Heart right ventricle (tissue), 16 donors: ENCODE results near the gene SSBP1. TPM values are rescaled to one million over a fixed set of nuclear protein-coding genes. Genes with fewer than 3 reads are reported as not detected.
"Not testable (repeated sequence)": the region's sequence is repeated elsewhere in the genome, so short reads cannot be mapped to it uniquely, and the experiment has no call there.

ENCODE experiments used
- ATAC-seq, 8 donors: fragments of 200-7000 bp; cut with Tn5 transposase; one replicate each; pipeline ENCODE4 v1.9.1; 2020; ENCODE audit warnings: mild to moderate bottlenecking in 8 of 8, moderate library complexity in 8 of 8, moderate number of reproducible peaks in 1 of 8
- DNase-seq, 2 donors: peaks; one replicate each; pipeline ENCODE4 v3.0.0-alpha.2; 2020
- H3K27ac ChIP-seq, 10 donors: fragments of 200-600 bp; sonication (generic) in 2 of 10; one replicate each; pipeline versions ENCODE4 v1.5.0 to v1.8.0; 2020 to 2022; ENCODE audit warnings: mild to moderate bottlenecking in 3 of 10
- H3K27me3 ChIP-seq, 7 donors: fragments of 200-600 bp; one replicate each; pipeline ENCODE4 v1.8.0; 2021 to 2022; ENCODE audit warnings: mild to moderate bottlenecking in 2 of 7
- H3K36me3 ChIP-seq, 9 donors: fragments of 200-600 bp; sonication (generic) in 1 of 9; one replicate each; pipeline versions ENCODE4 v1.5.0 to v1.8.0; 2020 to 2022; ENCODE audit warnings: mild to moderate bottlenecking in 2 of 9
- H3K4me1 ChIP-seq, 9 donors: fragments of 200-600 bp; sonication (generic) in 1 of 9; one replicate each; pipeline versions ENCODE4 v1.5.0 to v1.8.0; 2020 to 2022; ENCODE audit warnings: mild to moderate bottlenecking in 4 of 9
- H3K4me3 ChIP-seq, 10 donors: fragments of 200-600 bp; sonication (generic) in 2 of 10; one replicate each; pipeline versions ENCODE4 v1.5.0 to v1.8.0; 2020 to 2022; ENCODE audit warnings: mild to moderate bottlenecking in 7 of 10, moderate library complexity in 2 of 10
- H3K9me3 ChIP-seq, 11 donors: fragments of 200-600 bp in 10 of 11; sonication (generic) in 2 of 11; one replicate each; pipeline versions ENCODE4 v1.5.0 to v1.8.0; 2013 to 2022; ENCODE audit warnings: mild to moderate bottlenecking in 2 of 11, control low read depth in 1 of 11, moderate library complexity in 1 of 11
- WGBS, 2 donors: extraction: QIAGEN DNeasy Blood & Tissue Kit; methylation state at CpG; one replicate each; pipeline ENCODE4 v1.1.7; 2013; ENCODE audit warnings: inconsistent platforms in 1 of 2; 5-methylcytosine and 5-hydroxymethylcytosine counted together
- intact Hi-C, 10 donors: fragments of 100-400 bp; cut with DNase I; formaldehyde crosslinking; loops; one replicate each; pipeline versions ENCODE4 v1.11.1 to v1.14.2; 2022
- polyA plus RNA-seq, 2 donors: library from polyadenylated mRNA; stranded (reverse); fragments of 200-250 nt; gene quantifications; one replicate each; pipeline ENCODE4 v1.2.3, GENCODE V29; 2013
- total RNA-seq, 10 donors: library from RNA; stranded (reverse); fragmentation: NEBNext Ultra II Directional in 3 of 10; extraction: Animal tissue kit (Norgen Biotek cat#: 25700) in 3 of 10; gene quantifications; one replicate each; pipeline versions ENCODE4 v1.2.1 to v1.2.4, GENCODE V29; 2021 to 2023
- TF ChIP-seq, protein P1 (sequence below), 9 donors: fragments of 200-600 bp; sonication (generic) in 2 of 9; IDR thresholded peaks; one replicate each; pipeline versions ENCODE4 v1.5.0 to v1.8.0; 2021 to 2022; ENCODE audit warnings: antibody characterized with exemption in 9 of 9, mild to moderate bottlenecking in 5 of 9, moderate library complexity in 1 of 9
- donor health status: Arrhythmogenic right ventricular cardiomyopathy.
- donor health status: ischemic (EF 13 %, LVEDD 7.1; RV severe dilation, severe dysfunction).
- donor health status: healthy with polysubstance abuse.
- donor health status: DM: no; HTN: yes; CAD: no.
- donor health status: DM: no; HTN: no; CAD: no.
- donor health status: ischemic (EF 25% LVEDD 6.9; RV normal size, moderate dysfunction).
- donor health status: ischemic (EF 25% LVEDD 5.7; RV mildly dilated, moderate dysfunction).
- donor health status: healthy.
- donor health status: DM: yes; HTN: yes; CAD: no.
- donor health status: Ischemic cardiomyopathy.
- donor health status: ischemic (EF 35%, LVEDD 5.7; RV mildly dilated, moderate dysfunction).
- donor health status: nonischemic (EF 11% LVEDD 7.7; RV severe dilation, severe dysfunction).
- donor health status: DM: yes; HTN: yes; CAD: no.
- donor health status: PGD.
- donor health status: ischemic (EF 29% LVEDD 5.4; RV normal size, mild dysfunction).
- donor health status: nonischemic (EF 23%, LVEDD 6.1; RV moderate dilation, normal function).

Gene SSBP1
- total and polyA plus RNA-seq, 12 donors: 97.4 to 256 (median 109) TPM

DNA sequence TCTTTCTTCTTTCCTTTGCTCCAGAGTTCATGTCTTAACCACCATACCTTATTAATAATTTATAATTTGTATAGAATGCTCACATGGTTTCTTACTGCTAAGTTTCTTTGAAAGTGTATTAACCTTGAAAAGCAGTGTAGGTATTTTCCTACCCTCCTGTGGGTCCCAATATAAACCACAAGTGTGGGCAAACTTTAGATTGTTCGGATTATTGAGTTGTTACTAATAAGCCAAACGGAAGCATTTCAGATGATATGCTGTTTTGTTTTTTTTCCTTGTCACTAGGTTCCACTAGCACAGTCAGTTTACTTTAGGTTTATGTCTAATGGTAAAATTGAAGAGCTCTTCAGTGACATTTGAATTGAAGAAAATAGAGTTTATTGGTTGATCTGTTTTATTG, 10.2 kb downstream of the SSBP1 start:
- no peak overlapping the region for H3K4me3 ChIP-seq
- no peaks in the 10 kb centered on the region for H3K4me1 ChIP-seq
- H3K27me3 ChIP-seq: no peaks in the 10 kb centered on the region
- H3K27ac ChIP-seq: no peak overlapping the region
- DNase-seq (no peak), ATAC-seq (no peak)
- peaks cover 0 to 32% (median 21%) of the 10 kb centered on the region in 11 donors for H3K9me3 ChIP-seq
- TF ChIP-seq, protein P1, sequence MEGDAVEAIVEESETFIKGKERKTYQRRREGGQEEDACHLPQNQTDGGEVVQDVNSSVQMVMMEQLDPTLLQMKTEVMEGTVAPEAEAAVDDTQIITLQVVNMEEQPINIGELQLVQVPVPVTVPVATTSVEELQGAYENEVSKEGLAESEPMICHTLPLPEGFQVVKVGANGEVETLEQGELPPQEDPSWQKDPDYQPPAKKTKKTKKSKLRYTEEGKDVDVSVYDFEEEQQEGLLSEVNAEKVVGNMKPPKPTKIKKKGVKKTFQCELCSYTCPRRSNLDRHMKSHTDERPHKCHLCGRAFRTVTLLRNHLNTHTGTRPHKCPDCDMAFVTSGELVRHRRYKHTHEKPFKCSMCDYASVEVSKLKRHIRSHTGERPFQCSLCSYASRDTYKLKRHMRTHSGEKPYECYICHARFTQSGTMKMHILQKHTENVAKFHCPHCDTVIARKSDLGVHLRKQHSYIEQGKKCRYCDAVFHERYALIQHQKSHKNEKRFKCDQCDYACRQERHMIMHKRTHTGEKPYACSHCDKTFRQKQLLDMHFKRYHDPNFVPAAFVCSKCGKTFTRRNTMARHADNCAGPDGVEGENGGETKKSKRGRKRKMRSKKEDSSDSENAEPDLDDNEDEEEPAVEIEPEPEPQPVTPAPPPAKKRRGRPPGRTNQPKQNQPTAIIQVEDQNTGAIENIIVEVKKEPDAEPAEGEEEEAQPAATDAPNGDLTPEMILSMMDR (IDR thresholded peaks at IDR 0.05): no peak
- WGBS, 2 donors: 91 to 98% methylated on average over 2 of the region's 2 CpGs
- intact Hi-C loops: no loop called here
- peaks cover 15 to 100% (median 88%) of the 10 kb centered on the region in 9 donors for H3K36me3 ChIP-seq

DNA sequence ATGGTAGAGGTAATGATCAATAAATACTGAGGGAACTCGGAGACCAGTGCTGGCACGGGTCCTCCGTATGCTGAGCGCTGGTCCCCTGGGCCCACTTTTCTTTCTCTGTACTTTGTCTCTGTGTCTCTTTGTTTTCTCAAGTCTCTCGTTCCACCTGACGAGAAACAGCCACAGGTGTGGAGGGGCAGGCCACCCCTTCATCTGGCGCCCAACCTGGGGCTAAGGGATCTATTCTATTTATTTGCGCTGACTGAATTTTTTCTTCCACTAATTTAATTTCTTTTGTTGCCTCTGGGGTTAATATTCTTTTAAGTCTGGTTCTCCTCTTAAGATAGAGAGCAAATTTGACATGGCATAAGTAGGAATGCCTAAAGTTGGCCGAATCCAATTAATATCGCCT, 13.7 kb downstream of the SSBP1 start:
- DNase-seq, H3K4me1 ChIP-seq, H3K27ac ChIP-seq, intact Hi-C loops, ATAC-seq, H3K4me3 ChIP-seq, H3K27me3 ChIP-seq: not testable (repeated sequence)
- H3K9me3 ChIP-seq: peaks cover 0 to 32% (median 21%) of the 10 kb centered on the region in 11 donors
- H3K36me3 ChIP-seq: peaks cover 12 to 100% (median 62%) of the 10 kb centered on the region in 9 donors
- 98 to 99% methylated on average over 10 of the region's 10 CpGs for WGBS, 2 donors

DNA sequence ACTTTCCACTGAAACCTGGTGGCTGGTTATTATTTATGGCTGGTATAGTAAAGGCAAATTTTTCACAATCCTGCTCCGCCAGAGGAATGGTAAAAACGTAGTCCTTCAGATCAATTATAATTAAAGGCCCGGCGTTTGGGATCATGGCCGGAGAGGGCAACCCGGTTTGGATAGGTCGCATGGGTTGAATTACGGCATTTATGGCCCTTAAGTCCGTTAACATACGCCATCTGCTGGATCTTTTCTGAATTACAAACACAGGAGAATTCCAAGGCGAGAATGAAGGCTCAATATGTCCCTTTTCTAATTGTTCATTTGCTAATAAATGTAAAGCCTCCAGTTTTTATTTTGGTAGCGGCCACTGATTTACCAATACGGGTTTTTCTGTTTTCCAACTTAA, 14.5 kb downstream of the SSBP1 start:
- Histone ChIP-seq H3K9me3 (peaks cover 0 to 32% (median 21%) of the 10 kb centered on the region in 11 donors), H3K27me3 (no peaks in the 10 kb centered on the region), H3K4me1 (no peaks in the 10 kb centered on the region), H3K4me3 (no peak overlapping the region), H3K36me3 (peaks cover 12 to 100% (median 60%) of the 10 kb centered on the region in 9 donors), H3K27ac (no peak overlapping the region)
- TF ChIP-seq, protein P1 (IDR thresholded peaks at IDR 0.05): peak in 3 of 9 donors; percentile 15 to 29 (median 26)
- intact Hi-C loops: no loop called here
- no peak for DNase-seq
- no peak for ATAC-seq
- WGBS, 2 donors: 97 to 98% methylated on average over 13 of the region's 13 CpGs

DNA sequence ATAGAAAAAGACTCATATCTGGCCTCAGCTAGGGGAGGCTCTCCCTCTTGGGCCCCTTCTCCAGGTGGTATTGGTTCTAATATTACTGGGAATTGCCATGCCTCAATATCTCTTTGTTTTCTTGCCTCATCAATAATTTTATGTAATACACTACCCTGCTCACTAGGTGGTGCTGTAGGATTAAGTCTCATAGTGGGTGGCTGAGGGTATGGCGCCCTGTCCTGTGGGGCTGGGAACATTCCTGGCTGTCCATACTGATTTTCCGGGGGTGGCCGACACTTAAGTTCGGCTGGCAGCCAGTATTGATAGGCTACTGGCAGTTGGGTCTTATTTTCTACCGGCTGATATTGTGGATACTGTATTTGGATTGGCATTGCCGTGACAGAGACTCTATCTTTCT, 16.8 kb downstream of the SSBP1 start:
- H3K9me3 ChIP-seq: peaks cover 0 to 32% (median 21%) of the 10 kb centered on the region in 11 donors
- no peaks in the 10 kb centered on the region for H3K4me1 ChIP-seq
- TF ChIP-seq, protein P1 (IDR thresholded peaks at IDR 0.05): peak in 7 of 9 donors; percentile 29 to 51 (median 38)
- 88 to 91% methylated on average over 6 of the region's 6 CpGs for WGBS, 2 donors
- DNase-seq (no peak), ATAC-seq (no peak)
- peaks cover 12 to 99% (median 47%) of the 10 kb centered on the region in 9 donors for H3K36me3 ChIP-seq
- no peak overlapping the region for H3K27ac ChIP-seq
- H3K4me3 ChIP-seq: no peak overlapping the region
- intact Hi-C loops: no loop called here
- H3K27me3 ChIP-seq: no peaks in the 10 kb centered on the region

DNA sequence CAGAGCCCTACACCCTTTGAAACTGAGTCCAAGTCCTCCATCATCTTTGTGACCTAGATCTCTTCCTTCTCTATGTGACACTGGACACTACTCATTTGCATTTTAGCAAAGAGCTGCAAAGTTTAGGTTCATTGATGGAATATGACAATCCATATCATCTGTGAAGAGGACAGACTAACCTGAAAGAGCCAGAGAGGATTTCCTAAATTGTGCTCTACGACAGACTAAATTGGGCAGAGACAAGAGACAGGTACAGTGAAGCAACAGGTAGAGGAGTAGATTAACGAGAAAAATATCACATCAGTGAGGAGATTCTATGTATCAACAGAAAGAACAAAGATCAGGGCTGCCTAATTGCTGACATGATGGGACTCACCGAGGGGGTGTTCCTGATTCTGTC, 25.6 kb downstream of the SSBP1 start, which contains the start of gene TAS2R3:
Gene TAS2R3 (plus strand): TSS at position 301 of the 400 bp plus-strand sequence. CDS start 62 bp downstream, at position 363.
- intact Hi-C loops: no loop called here
- no peak within 1 kb of the TSS for H3K4me3 ChIP-seq
- no peak within 1 kb of the TSS for H3K27ac ChIP-seq
- peaks cover 0 to 78% (median 9%) of the 10 kb centered on the region in 9 donors for H3K36me3 ChIP-seq
- no peaks in the 10 kb centered on the region for H3K27me3 ChIP-seq
- TF ChIP-seq, protein P1 (IDR thresholded peaks at IDR 0.05): no peak
- H3K4me1 ChIP-seq: no peaks in the 10 kb centered on the region
- DNase-seq: no peak
- no peaks in the 10 kb centered on the region for H3K9me3 ChIP-seq
- no peak for ATAC-seq
- WGBS, 2 donors: 82 to 99% methylated on average over 3 of the region's 3 CpGs

DNA sequence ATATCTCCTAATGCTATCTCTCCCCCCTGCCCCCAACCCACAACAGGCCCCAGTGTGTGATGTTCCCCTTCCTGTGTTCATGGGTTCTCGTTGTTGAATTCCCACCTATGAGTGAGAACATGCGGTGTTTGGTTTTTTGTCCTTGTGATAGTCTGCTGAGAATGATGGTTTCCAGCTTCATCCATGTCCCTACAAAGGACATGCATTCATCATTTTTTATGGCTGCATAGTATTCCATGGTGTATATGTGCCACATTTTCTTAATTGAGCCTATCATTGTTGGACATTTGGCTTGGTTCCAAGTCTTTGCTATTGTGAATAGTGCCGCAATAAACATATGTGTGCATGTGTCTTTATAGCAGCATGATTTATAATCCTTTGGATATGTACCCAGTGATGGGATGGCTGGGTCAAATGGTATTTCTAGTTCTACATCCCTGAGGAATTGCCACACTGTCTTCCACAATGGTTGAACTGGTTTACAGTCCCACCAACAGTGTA, 32.0 kb downstream of the SSBP1 start:
- ATAC-seq, intact Hi-C loops, H3K27ac ChIP-seq, H3K4me3 ChIP-seq, DNase-seq, H3K27me3 ChIP-seq, H3K4me1 ChIP-seq: not testable (repeated sequence)
- 97% methylated on average over 3 of the region's 3 CpGs for WGBS, 2 donors
- Histone ChIP-seq H3K36me3 (peaks cover 0 to 18% (median 0%) of the 10 kb centered on the region in 9 donors), H3K9me3 (peaks cover 0 to 18% (median 0%) of the 10 kb centered on the region in 11 donors)
